Lower leg skin (tissue), 3 donors: Measurements from ENCODE around the gene ACTC1.

Experiments used
- CTCF ChIP-seq, 3 donors: fragments of 450-650 bp; IDR thresholded peaks; one replicate each; pipeline ENCODE4 v1.5.1; 2016; ENCODE audit warnings: antibody characterized with exemption in 3 of 3, mild to moderate bottlenecking in 3 of 3, moderate library complexity in 2 of 3
- POLR2A ChIP-seq, 2 donors: fragments of 450-650 bp; IDR thresholded peaks; one replicate each; pipeline ENCODE4 v1.6.1; 2016 to 2017; ENCODE audit warnings: antibody characterized with exemption in 2 of 2, mild to moderate bottlenecking in 1 of 2, moderate library complexity in 1 of 2

- TF ChIP-seq CTCF (IDR thresholded peaks at IDR 0.05): no peak
- TF ChIP-seq POLR2A (IDR thresholded peaks at IDR 0.05): no peak
Observed at GRCh38 chr15:34783991-34784390, 11.4 kb downstream of the ACTC1 start.
